HL-60 (cell line): ENCODE measurements around the gene FSCN2.

ENCODE experiments used
- DNase-seq, 2 experiments: peaks; one replicate each; pipeline ENCODE4 v3.0.0-alpha.2; 2010 to 2020; ENCODE audit warnings: low read depth in 1 of 2, low spot score in 1 of 2
- H3K27ac ChIP-seq: fragments of 250-450 bp; sonication (Bioruptor Pico); replicated peaks from 2 replicates; pipeline ENCODE4 v1.5.1; 2020; ENCODE audit warnings: mild to moderate bottlenecking, moderate library complexity
- H3K27me3 ChIP-seq: fragments of 250-450 bp; sonication (Bioruptor Pico); 2 replicates; pipeline ENCODE4 v1.5.1; 2021; ENCODE audit warnings: mild to moderate bottlenecking, moderate library complexity; ENCODE audit not compliant: insufficient read depth, poor library complexity, severe bottlenecking
- H3K4me3 ChIP-seq: replicated peaks from 2 replicates; pipeline ENCODE4 v1.5.1; 2011; ENCODE audit warnings: mild to moderate bottlenecking, control low read depth, low read length; ENCODE audit not compliant: insufficient read depth
- CTCF ChIP-seq: IDR thresholded peaks from one replicate; pipeline ENCODE4 v1.5.1; 2011; ENCODE audit warnings: low read length, control low read depth, inconsistent platforms; ENCODE audit not compliant: insufficient read depth
- GABPA ChIP-seq: IDR thresholded peaks from 2 replicates; pipeline ENCODE4 v1.6.1; 2012; ENCODE audit warnings: low read depth
- POLR2AphosphoS5 ChIP-seq: IDR thresholded peaks from 2 replicates; pipeline ENCODE4 v1.6.1; 2012; ENCODE audit warnings: low read depth
- REST ChIP-seq: IDR thresholded peaks from 2 replicates; pipeline ENCODE4 v1.6.1; 2012; ENCODE audit warnings: low read depth; ENCODE audit not compliant: insufficient replicate concordance
- SPI1 ChIP-seq: IDR thresholded peaks from 2 replicates; pipeline ENCODE4 v1.6.1; 2012; ENCODE audit warnings: low read depth, mild to moderate bottlenecking, borderline replicate concordance

The FSCN2 gene

GRCh38 chr17:81520021-81520901 is 7.9 kb upstream of the FSCN2 start:
- no peak overlapping the region for H3K4me3 ChIP-seq
- no peak overlapping the region for H3K27ac ChIP-seq
- TF ChIP-seq CTCF (no peak), POLR2AphosphoS5 (no peak), REST (no peak)
- H3K27me3 ChIP-seq = peaks cover 7% of the 10 kb centered on the region
- DNase-seq = no peak

GRCh38 chr17:81522491-81523401 is 5.4 kb upstream of the FSCN2 start:
- H3K27me3 ChIP-seq = peaks cover 7% of the 10 kb centered on the region
- H3K4me3 ChIP-seq = no peak overlapping the region
- peak in 1 of 2 experiments; percentile 58 for DNase-seq
- TF ChIP-seq GABPA (no peak), REST (no peak), CTCF (no peak), SPI1 (no peak), POLR2AphosphoS5 (no peak)
- H3K27ac ChIP-seq = no peak overlapping the region

- no peak overlapping the region for H3K4me3 ChIP-seq
- no peak overlapping the region for H3K27ac ChIP-seq
- peaks cover 7% of the 10 kb centered on the region for H3K27me3 ChIP-seq
- no peak for TF ChIP-seq GABPA
- TF ChIP-seq POLR2AphosphoS5 = no peak
- TF ChIP-seq CTCF = peak; percentile 26
- peak; percentile 57; the same call in 1 of the 2 replicates for TF ChIP-seq SPI1
- DNase-seq = no peak
These were observed 4.7 kb upstream of the FSCN2 start for GRCh38 chr17:81523402-81524038.
